Omental fat pad (tissue), 4 donors: ENCODE measurements around the gene MRPL12. TPM values are rescaled to one million over a fixed set of nuclear protein-coding genes. Genes with fewer than 3 reads are reported as not detected.

Experiments used
- ATAC-seq: fragments of 150-250 bp; one replicate; pipeline ENCODE4 v1.9.1; 2016; ENCODE audit warnings: mild to moderate bottlenecking, moderate library complexity; ENCODE audit not compliant: low FRiP score
- DNase-seq: peaks from one replicate; pipeline ENCODE4 v3.0.0-alpha.2; 2019; ENCODE audit warnings: low spot score
- CTCF ChIP-seq, 3 donors: fragments of 450-650 bp; IDR thresholded peaks; one replicate each; pipeline ENCODE4 v1.5.1; 2016 to 2017; ENCODE audit warnings: antibody characterized with exemption in 3 of 3, mild to moderate bottlenecking in 3 of 3, moderate library complexity in 2 of 3
- total RNA-seq, 4 donors: library from RNA; depleted of rRNA; stranded (reverse); fragments of >200 nt; gene quantifications; one replicate each; pipeline ENCODE4 v1.1.0, GENCODE V29; 2016

MRPL12 gene
- total RNA-seq, 4 donors from 2014 or later, result 31.4 to 55.8 (median 49.2) TPM

GRCh38 chr17:81662002-81662401, 41.2 kb upstream of the MRPL12 start:
- TF ChIP-seq CTCF (IDR thresholded peaks at IDR 0.05), result no peak
- ATAC-seq (no peak), DNase-seq (no peak)

- DNase-seq, result no peak
- no peak for ATAC-seq
- no peak for TF ChIP-seq CTCF (IDR thresholded peaks at IDR 0.05)
Observed at GRCh38 chr17:81664051-81664470, 39.1 kb upstream of the MRPL12 start.

- no peak for TF ChIP-seq CTCF (IDR thresholded peaks at IDR 0.05)
- peak; percentile 32 for DNase-seq
- peak; percentile 29 for ATAC-seq
Observed at GRCh38 chr17:81665205-81666091, 37.7 kb upstream of the MRPL12 start.

GRCh38 chr17:81666092-81666341, 37.1 kb upstream of the MRPL12 start:
- peak; percentile 28 for ATAC-seq
- DNase-seq, result no peak
- no peak for TF ChIP-seq CTCF (IDR thresholded peaks at IDR 0.05)

- no peak for TF ChIP-seq CTCF (IDR thresholded peaks at IDR 0.05)
- ATAC-seq (peak; percentile 97), DNase-seq (peak; percentile 78)
Observed at GRCh38 chr17:81666342-81667191, 36.6 kb upstream of the MRPL12 start, which contains the start of the genes CCDC137 and OXLD1. TSS of gene CCDC137 (plus strand) at chr17:81666737. CDS start at chr17:81666767, 30 bp downstream. TSS of gene OXLD1 (minus strand) at chr17:81666605. CDS start at chr17:81666577, 28 bp downstream.

- ATAC-seq, result no peak
- DNase-seq, result no peak
- TF ChIP-seq CTCF (IDR thresholded peaks at IDR 0.05), result no peak
Observed at GRCh38 chr17:81667754-81668153, 35.4 kb upstream of the MRPL12 start.
